Measurements from ENCODE around the gene ZC3H4.

DNA sequence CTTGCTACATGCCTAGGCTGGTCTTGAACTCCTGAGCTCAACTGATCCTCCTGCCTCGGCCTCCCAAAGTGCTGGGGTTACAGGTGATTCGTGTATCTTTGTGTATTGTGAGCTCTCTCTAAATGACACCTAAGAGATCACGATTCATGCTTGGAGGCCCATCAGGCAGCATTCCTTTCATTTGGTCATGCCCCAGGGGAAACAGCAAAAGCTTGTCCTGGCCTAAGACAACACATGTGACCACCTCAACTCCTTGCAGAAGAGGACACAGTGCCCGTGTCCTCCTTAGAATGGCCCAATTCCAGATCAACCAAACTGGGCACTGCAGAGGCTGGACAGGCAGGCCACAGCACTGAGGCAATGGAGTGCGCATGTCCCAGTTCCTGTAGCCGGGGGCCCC is 32.5 kb downstream of the ZC3H4 start:
- TF ChIP-seq, protein P1, sequence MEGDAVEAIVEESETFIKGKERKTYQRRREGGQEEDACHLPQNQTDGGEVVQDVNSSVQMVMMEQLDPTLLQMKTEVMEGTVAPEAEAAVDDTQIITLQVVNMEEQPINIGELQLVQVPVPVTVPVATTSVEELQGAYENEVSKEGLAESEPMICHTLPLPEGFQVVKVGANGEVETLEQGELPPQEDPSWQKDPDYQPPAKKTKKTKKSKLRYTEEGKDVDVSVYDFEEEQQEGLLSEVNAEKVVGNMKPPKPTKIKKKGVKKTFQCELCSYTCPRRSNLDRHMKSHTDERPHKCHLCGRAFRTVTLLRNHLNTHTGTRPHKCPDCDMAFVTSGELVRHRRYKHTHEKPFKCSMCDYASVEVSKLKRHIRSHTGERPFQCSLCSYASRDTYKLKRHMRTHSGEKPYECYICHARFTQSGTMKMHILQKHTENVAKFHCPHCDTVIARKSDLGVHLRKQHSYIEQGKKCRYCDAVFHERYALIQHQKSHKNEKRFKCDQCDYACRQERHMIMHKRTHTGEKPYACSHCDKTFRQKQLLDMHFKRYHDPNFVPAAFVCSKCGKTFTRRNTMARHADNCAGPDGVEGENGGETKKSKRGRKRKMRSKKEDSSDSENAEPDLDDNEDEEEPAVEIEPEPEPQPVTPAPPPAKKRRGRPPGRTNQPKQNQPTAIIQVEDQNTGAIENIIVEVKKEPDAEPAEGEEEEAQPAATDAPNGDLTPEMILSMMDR (IDR thresholded peaks at IDR 0.05), result no peak
- TF ChIP-seq POLR2AphosphoS5 (IDR thresholded peaks at IDR 0.05; ENCODE audit: low read depth, low read length), result no peak
- no peak for TF ChIP-seq REST (IDR thresholded peaks at IDR 0.05; ENCODE audit: insufficient read depth in 1 of 2, low read depth in 2 of 2, low read length in 1 of 2)
- TF ChIP-seq TCF7L2 (IDR thresholded peaks at IDR 0.05; ENCODE audit: low read depth, low read length), result no peak
- TF ChIP-seq SIN3A (IDR thresholded peaks at IDR 0.05; ENCODE audit: borderline replicate concordance, insufficient read depth, low read depth, low read length), result no peak
